GM12878 (cell line): ENCODE data around the gene CEP97. TPM values are rescaled to one million over a fixed set of nuclear protein-coding genes. Genes with fewer than 3 reads are reported as not detected.

Experiments
- ATF2 ChIP-seq: IDR thresholded peaks from 2 replicates; pipeline ENCODE4 v1.6.1; 2012; ENCODE audit warnings: low read length, inconsistent platforms
- ATF7 ChIP-seq: fragments of 450-650 bp; IDR thresholded peaks from 2 replicates; pipeline ENCODE4 v1.6.1; 2016; ENCODE audit warnings: low read depth, mild to moderate bottlenecking
- CBX5 ChIP-seq: sonication (generic); IDR thresholded peaks from 2 replicates; pipeline ENCODE4 v1.6.1; 2016; ENCODE audit warnings: low read depth, moderate library complexity, mild to moderate bottlenecking, inconsistent platforms
- CREB1 ChIP-seq: IDR thresholded peaks from 2 replicates; pipeline ENCODE4 v1.6.1; 2012; ENCODE audit warnings: low read depth, mild to moderate bottlenecking, inconsistent platforms
- CREM ChIP-seq: IDR thresholded peaks from 2 replicates; pipeline ENCODE4 v1.6.1; 2014; ENCODE audit warnings: antibody characterized with exemption, low read depth
- HDAC2 ChIP-seq: fragments of 200-600 bp; sonication (generic); IDR thresholded peaks from 2 replicates; pipeline ENCODE4 v1.6.1; 2017
- NFYB ChIP-seq: IDR thresholded peaks from 2 replicates; pipeline ENCODE4 v1.6.1; 2011; ENCODE audit warnings: low read depth, mild to moderate bottlenecking, low read length, improper control_type of control experiment, moderate library complexity; ENCODE audit not compliant: insufficient read depth
- PAX5 ChIP-seq: IDR thresholded peaks from 2 replicates; pipeline ENCODE4 v1.6.1; 2011; ENCODE audit warnings: low read depth, low read length, borderline replicate concordance
- PRDM15 ChIP-seq: fragments of 450-650 bp; formaldehyde crosslinking; IDR thresholded peaks from 2 replicates; pipeline ENCODE4 v1.4.0; 2020; ENCODE audit warnings: mild to moderate bottlenecking, moderate library complexity
- RUNX3 ChIP-seq: IDR thresholded peaks from 2 replicates; pipeline ENCODE4 v1.6.1; 2012; ENCODE audit warnings: low read length, inconsistent platforms
- SKIL ChIP-seq: fragments of 450-650 bp; IDR thresholded peaks from 2 replicates; pipeline ENCODE4 v1.6.1; 2017; ENCODE audit warnings: mild to moderate bottlenecking, low read depth, inconsistent platforms; ENCODE audit not compliant: poor library complexity, severe bottlenecking
- ZBTB11 ChIP-seq: fragments of 450-650 bp; formaldehyde crosslinking; IDR thresholded peaks from 2 replicates; pipeline ENCODE4 v1.5.0; 2022; ENCODE audit warnings: mild to moderate bottlenecking, missing genetic modification characterization
- ZBTB33 ChIP-seq: fragments of 450-650 bp; IDR thresholded peaks from 2 replicates; pipeline ENCODE4 v1.6.1; 2017; ENCODE audit warnings: mild to moderate bottlenecking
- ZNF207 ChIP-seq: fragments of 450-650 bp; IDR thresholded peaks from 2 replicates; pipeline ENCODE4 v1.6.1; 2014; ENCODE audit warnings: antibody characterized with exemption, mild to moderate bottlenecking, borderline replicate concordance
- ZNF24 ChIP-seq: fragments of 450-650 bp; IDR thresholded peaks from 2 replicates; pipeline ENCODE4 v1.6.1; 2017; ENCODE audit warnings: antibody characterized with exemption, mild to moderate bottlenecking
- ZSCAN29 ChIP-seq: fragments of 450-650 bp; IDR thresholded peaks from 2 replicates; pipeline ENCODE4 v1.6.1; 2017; ENCODE audit warnings: mild to moderate bottlenecking, moderate library complexity
- ZZZ3 ChIP-seq: IDR thresholded peaks from 2 replicates; pipeline ENCODE4 v1.6.1; 2011; ENCODE audit warnings: low read depth; ENCODE audit not compliant: control insufficient read depth, insufficient read length
- polyA plus RNA-seq, 11 experiments: library from polyadenylated mRNA; depleted of rRNA in 4 of 11; unstranded in 6 of 11; stranded (reverse) in 5 of 11; fragments of >200 nt; fragmentation: Nextera tagmentation in 4 of 11; fragmentation: Illumina TruSeq in 1 of 11; extraction: Ambion mirVana in 4 of 11; extraction: Trizol in 1 of 11; gene quantifications; 1 replicate in 1 of 11; 2 replicates in 10 of 11; pipeline versions ENCODE4 v1.2.1 to v1.2.3, GENCODE V29; 2011 to 2016; ENCODE audit warnings: inconsistent platforms in 2 of 11, missing spikeins in 2 of 11, low read depth in 1 of 11
- total RNA-seq, 4 experiments: library from RNA; depleted of rRNA in 3 of 4; stranded (reverse); fragments of >200 nt in 3 of 4; fragmentation: Illumina TruSeq in 1 of 4; extraction: Trizol in 1 of 4; gene quantifications; 2 replicates each; pipeline versions ENCODE4 v1.2.1 to v1.2.3, GENCODE V29; 2013 to 2021

The CEP97 gene
- total and polyA plus RNA-seq, 10 of the 15 experiments (the other 5 are each of a cell fraction or from before 2014, with no cell fraction given) = 1.9 to 13.7 (median 5.8) TPM

GRCh38 chr3:101722394-101723173 lies 1.8 kb upstream of the CEP97 start (continued):
- TF ChIP-seq PRDM15 (CRISPR knock-in tag) (no peak), ZBTB33 (no peak), PAX5 (peak; percentile 66; the same call in 1 of the 2 replicates), NFYB (no peak), CREM (peak; percentile 48; the same call in 1 of the 2 replicates), ZZZ3 (no peak), CBX5 (peak; percentile 81; the same call in 1 of the 2 replicates), CREB1 (no peak), ZNF207 (no peak), ZSCAN29 (no peak), ATF7 (no peak), SKIL (peak; percentile 70), ATF2 (peak; percentile 61; the same call in 1 of the 2 replicates), RUNX3 (peak; percentile 59), HDAC2 (no peak), ZNF24 (peak; percentile 84), ZBTB11 (CRISPR knock-in tag) (no peak)
